ENCODE data around the gene ABTB1. TPM values are rescaled to one million over a fixed set of nuclear protein-coding genes. Genes with fewer than 3 reads are reported as not detected.

The ABTB1 gene
- total and polyA plus RNA-seq, 2 of the 13 experiments (the other 11 are each of a cell fraction or from before 2014, with no cell fraction given): 0.42 to 14.5 TPM

GRCh38 chr3:127671523-127672428 lies 976 bp upstream of the ABTB1 start:
- Histone ChIP-seq H3K79me2 (ENCODE audit: insufficient read depth, low read length) (no peaks in the 10 kb centered on the region), H3K36me3 (replicated peaks in 1 of 2; ENCODE audit: control insufficient read depth in 1 of 2, insufficient read depth in 2 of 2, low read length in 2 of 2) (no peaks in the 10 kb centered on the region), H4K20me1 (ENCODE audit: insufficient read depth, low read length) (no peaks in the 10 kb centered on the region), H2AFZ (ENCODE audit: low read length) (no peak overlapping the region), H3K4me2 (ENCODE audit: low read depth, low read length) (peak overlapping the region; percentile 74), H3K27me3 (ENCODE audit: control insufficient read depth in 1 of 2, insufficient read depth in 2 of 2, low read length in 2 of 2) (peaks cover 0 to 4% of the 10 kb centered on the region in 2 experiments; a peak in 1 of 5 replicates), H3K9ac (ENCODE audit: insufficient read depth, low read depth, low read length) (peak overlapping the region; percentile 83), H3K4me3 (replicated peaks in 1 of 3; ENCODE audit: insufficient read depth in 1 of 3, low read depth in 2 of 3, low read length in 3 of 3) (peak overlapping the region; percentile 58 to 78 (median 67)), H3K9me3 (ENCODE audit: low read length) (no peaks in the 10 kb centered on the region), H3K27ac (ENCODE audit: extremely low read length, insufficient read depth, low read length) (peak overlapping the region; percentile 49), H3K4me1 (ENCODE audit: insufficient read depth, low read length) (peaks cover 19% of the 10 kb centered on the region)
- intact Hi-C loops (cut with micrococcal nuclease; ENCODE audit: unreplicated experiment): no loop called here
- POLR2A ChIA-PET: interaction anchor here (1.0 kb wide), 1 partner anchor 74 kb away, joined by 3 read pairs; the partner anchor contains the start of gene MCM2
- FAIRE-seq (no peak), DNase-seq (ENCODE audit: low spot score) (no peak), ATAC-seq (no peak)
- in situ Hi-C loops (cut with HindIII; ENCODE audit: extremely low pct_ligation_motif_present, low pct_unique_long_range_greater_than_20kb): no loop called here
- CTCF ChIA-PET (ENCODE audit: low intra/inter-chr PET ratio, low total read pairs): no interaction called here
- no TSS peak for BruUV-seq (replicated peaks)
- 86% methylated on average over 9 of the region's 44 CpGs for WGBS (ENCODE audit: low lambda C conversion rate)
- TF ChIP-seq HNRNPL (IDR thresholded peaks at IDR 0.05; ENCODE audit: low read depth, low read length): 0 out of 2 replicates have a peak, but pooled peaks have one; percentile 22
- 0 out of 2 replicates have a peak, but pooled peaks have one; percentile 17 for TF ChIP-seq ZNF674 (CRISPR knock-in tag; IDR thresholded peaks at IDR 0.05; ENCODE audit: low read depth)
- no peak for TF ChIP-seq UBTF (CRISPR knock-in tag; IDR thresholded peaks at IDR 0.05)
- TF ChIP-seq ZNF280D (CRISPR knock-in tag; IDR thresholded peaks at IDR 0.05): no peak
- no peak for TF ChIP-seq ZFP41 (CRISPR knock-in tag; IDR thresholded peaks at IDR 0.05; ENCODE audit: borderline replicate concordance)
- TF ChIP-seq JDP2 (CRISPR knock-in tag; IDR thresholded peaks at IDR 0.05; ENCODE audit: borderline replicate concordance): no peak
- no peak for TF ChIP-seq ZNF776 (CRISPR knock-in tag; IDR thresholded peaks at IDR 0.05)
- TF ChIP-seq TRAFD1 (CRISPR knock-in tag; IDR thresholded peaks at IDR 0.05; ENCODE audit: borderline replicate concordance): no peak
- TF ChIP-seq CTCF (CRISPR knock-in tag; IDR thresholded peaks at IDR 0.05): no peak
- no peak for TF ChIP-seq SP2 (CRISPR knock-in tag; IDR thresholded peaks at IDR 0.05)
- TF ChIP-seq ZBTB25 (CRISPR knock-in tag; IDR thresholded peaks at IDR 0.05): no peak

All from HepG2 (cell line).